Endothelial cell of umbilical vein (primary cell): ENCODE measurements around the gene NR2E1. TPM values are rescaled to one million over a fixed set of nuclear protein-coding genes. Genes with fewer than 3 reads are reported as not detected.

Experiments used
- BruUV-seq: library from RNA; stranded (reverse); fragments of 400-500 nt; replicated peaks from 2 replicates; lab custom pipeline; 2021; lab: Mats Ljungman, UMichigan
- CTCF ChIA-PET: fragments of 300-600, 350-600 bp; sonication (Branson Sonifier 250); formaldehyde crosslinking; loops from one replicate; lab custom pipeline; 2021; ENCODE audit warnings: antibody characterized with exemption, inconsistent platforms; lab: Charles Lee
- POLR2A ChIA-PET: fragments of 300-600, 350-600 bp; sonication (Branson Sonifier 250); formaldehyde crosslinking; loops from one replicate; lab custom pipeline; 2021; ENCODE audit warnings: antibody characterized with exemption, inconsistent platforms; lab: Charles Lee
- DNase-seq: peaks from one replicate; pipeline ENCODE4 v3.0.0-alpha.2; 2011; ENCODE audit warnings: low read depth, low spot score
- FAIRE-seq: peaks from 2 replicates; lab custom pipeline; 2011; peaks lifted over from hg19 to GRCh38; lab: Jason Lieb, UNC
- H2AFZ ChIP-seq: 2 replicates; pipeline ENCODE4 v1.6.0; 2012; ENCODE audit warnings: low read depth, low read length, control low read depth, inconsistent platforms
- H3K27ac ChIP-seq: 2 replicates; pipeline ENCODE4 v1.5.1; 2011; ENCODE audit warnings: low read depth, mild to moderate bottlenecking, control low read depth, low read length, moderate library complexity; ENCODE audit not compliant: insufficient read depth
- H3K27me3 ChIP-seq, 2 experiments: 2 replicates each; pipeline versions ENCODE4 v1.6.0 to v1.6.1; 2011; ENCODE audit warnings: low read length in 2 of 2, mixed read lengths in 1 of 2; ENCODE audit not compliant: control insufficient read depth in 2 of 2, insufficient read depth in 2 of 2
- H3K36me3 ChIP-seq, 2 experiments: 2 replicates in 1 of 2; 3 replicates in 1 of 2; pipeline ENCODE4 v1.5.1; 2011; ENCODE audit warnings: low read length in 2 of 2, mild to moderate bottlenecking in 1 of 2, moderate library complexity in 1 of 2; ENCODE audit not compliant: control insufficient read depth in 2 of 2, insufficient read depth in 2 of 2; ENCODE audit errors: extremely low read depth in 1 of 2
- H3K4me1 ChIP-seq: 3 replicates; pipeline ENCODE4 v1.5.1; 2011; ENCODE audit warnings: mild to moderate bottlenecking, low read length; ENCODE audit not compliant: control insufficient read depth, insufficient read depth; ENCODE audit errors: extremely low read depth
- H3K4me2 ChIP-seq: 2 replicates; pipeline ENCODE4 v1.6.1; 2011; ENCODE audit warnings: low read length, control low read depth, mixed read lengths; ENCODE audit not compliant: insufficient read depth
- H3K4me3 ChIP-seq, 3 experiments: fragments of 200-600 bp in 1 of 3; sonication (generic), shearing (Covaris generic) in 1 of 3; replicated peaks in 1 of 3; 2 replicates each; pipeline ENCODE4 v1.5.1; 2011 to 2016; ENCODE audit warnings: control low read depth in 3 of 3, low read length in 3 of 3, mild to moderate bottlenecking in 2 of 3, inconsistent platforms in 1 of 3, low read depth in 1 of 3, moderate library complexity in 1 of 3; ENCODE audit not compliant: insufficient read depth in 1 of 3
- H3K79me2 ChIP-seq: 2 replicates; pipeline ENCODE4 v1.6.0; 2012; ENCODE audit warnings: low read length, inconsistent platforms; ENCODE audit not compliant: control insufficient read depth, insufficient read depth
- H3K9ac ChIP-seq: replicated peaks from 2 replicates; pipeline ENCODE3; 2011; ENCODE audit warnings: low read length, control low read depth; ENCODE audit not compliant: insufficient read depth; ENCODE audit errors: extremely low read depth
- H3K9me1 ChIP-seq: replicated peaks from 3 replicates; pipeline ENCODE4 v1.6.0; 2011; ENCODE audit warnings: mild to moderate bottlenecking, low read length; ENCODE audit not compliant: control insufficient read depth, insufficient read depth; ENCODE audit errors: extremely low read depth
- H3K9me3 ChIP-seq: replicated peaks from 2 replicates; pipeline ENCODE4 v1.5.1; 2012; ENCODE audit warnings: low read length, inconsistent platforms; ENCODE audit not compliant: control insufficient read depth, insufficient read depth
- H4K20me1 ChIP-seq: replicated peaks from 2 replicates; pipeline ENCODE3; 2011; ENCODE audit warnings: mild to moderate bottlenecking, low read length; ENCODE audit not compliant: control insufficient read depth, insufficient read depth; ENCODE audit errors: extremely low read depth
- CTCF ChIP-seq, 2 donors: IDR thresholded peaks; 1 replicate in 1 of 2; 2 replicates in 1 of 2; pipeline ENCODE4 v1.5.1; 2011; ENCODE audit warnings: low read length in 2 of 2, mild to moderate bottlenecking in 2 of 2, moderate library complexity in 2 of 2, control low read depth in 1 of 2, inconsistent platforms in 1 of 2, low read depth in 1 of 2; ENCODE audit not compliant: insufficient read depth in 1 of 2; ENCODE audit errors: extremely low read depth in 1 of 2
- EZH2 ChIP-seq: IDR thresholded peaks from 2 replicates; pipeline ENCODE4 v1.6.1; 2012; ENCODE audit warnings: borderline replicate concordance, low read depth, mild to moderate bottlenecking, moderate library complexity, low read length, inconsistent platforms; ENCODE audit not compliant: severe bottlenecking
- FOS ChIP-seq: IDR thresholded peaks from 2 replicates; pipeline ENCODE4 v1.6.1; 2011; ENCODE audit warnings: mild to moderate bottlenecking, low read length, moderate library complexity, borderline replicate concordance; ENCODE audit not compliant: insufficient read depth
- GATA2 ChIP-seq: IDR thresholded peaks from 2 replicates; pipeline ENCODE4 v1.7.0; 2011; ENCODE audit warnings: low read depth, mild to moderate bottlenecking, moderate library complexity, mixed read lengths, low read length; ENCODE audit not compliant: insufficient read length, insufficient read depth
- JUN ChIP-seq: IDR thresholded peaks from 2 replicates; pipeline ENCODE4 v1.6.1; 2011; ENCODE audit warnings: borderline replicate concordance, low read depth; ENCODE audit not compliant: insufficient read length, insufficient read depth
- MAX ChIP-seq: IDR thresholded peaks from 2 replicates; pipeline ENCODE4 v1.6.1; 2011; ENCODE audit not compliant: insufficient read depth, insufficient read length
- MYC ChIP-seq: IDR thresholded peaks from one replicate; pipeline ENCODE4 v1.6.1; 2011; ENCODE audit warnings: mild to moderate bottlenecking, low read depth, low read length
- POLR2A ChIP-seq: IDR thresholded peaks from 2 replicates; pipeline ENCODE4 v1.6.1; 2012; ENCODE audit warnings: low read depth, mild to moderate bottlenecking, control low read depth, low read length
- POLR2AphosphoS5 ChIP-seq: IDR thresholded peaks from 2 replicates; pipeline ENCODE4 v1.6.1; 2012; ENCODE audit warnings: low read depth, mild to moderate bottlenecking, control low read depth, low read length, moderate library complexity; ENCODE audit not compliant: insufficient read depth
- dilution Hi-C: fragments of 300-500 bp; cut with MboI; formaldehyde crosslinking; loops from one replicate; pipeline ENCODE4 v1.15.0; 2019; ENCODE audit warnings: low sequenced_read_pairs; ENCODE audit not compliant: extremely low pct_ligation_motif_present
- intact Hi-C: fragments of 100-400 bp; cut with micrococcal nuclease; formaldehyde crosslinking; loops from one replicate; pipeline ENCODE4 v1.10.0; 2022
- polyA plus RNA-seq, 4 experiments: library from polyadenylated mRNA; depleted of rRNA in 3 of 4; stranded (reverse) in 3 of 4; unstranded in 1 of 4; fragments of >200 nt; gene quantifications; 2 replicates each; pipeline versions ENCODE4 v1.2.1 to v1.2.3, GENCODE V29; 2011 to 2012; ENCODE audit warnings: missing spikeins in 1 of 4
- total RNA-seq: library from RNA; stranded (reverse); gene quantifications from 2 replicates; pipeline ENCODE4 v1.2.3, GENCODE V29; 2021

Gene NR2E1
- total and polyA plus RNA-seq, 2 donors (not counting 3 experiments of a cell fraction or from before 2014, with no cell fraction given): not detected

- Histone ChIP-seq H3K4me1 (no peaks in the 10 kb centered on the region), H3K4me2 (no peak overlapping the region), H3K27me3 (no peaks in the 10 kb centered on the region), H3K4me3 (no peak overlapping the region), H3K27ac (no peak overlapping the region), H3K36me3 (no peaks in the 10 kb centered on the region), H3K9ac (no peak overlapping the region), H4K20me1 (no peaks in the 10 kb centered on the region), H3K79me2 (peaks cover 22% of the 10 kb centered on the region), H2AFZ (no peak overlapping the region), H3K9me1 (no peaks in the 10 kb centered on the region), H3K9me3 (no peaks in the 10 kb centered on the region)
- CTCF ChIA-PET: no interaction called here
- no peak for DNase-seq
- TF ChIP-seq MAX (no peak), EZH2 (no peak), JUN (no peak), POLR2A (no peak)
- BruUV-seq: no TSS peak
- dilution Hi-C loops: no loop called here
- POLR2A ChIA-PET: no interaction called here
- intact Hi-C loops: no loop called here
- FAIRE-seq: no peak
Observed at GRCh38 chr6:108228416-108228815, 62.6 kb downstream of the NR2E1 start.

- DNase-seq (no peak), FAIRE-seq (no peak)
- H3K4me2 ChIP-seq: no peak overlapping the region
- no TSS peak for BruUV-seq
- no peak overlapping the region for H2AFZ ChIP-seq
- H3K27me3 ChIP-seq: no peaks in the 10 kb centered on the region
- ChIA-PET POLR2A (no interaction called here), CTCF (interaction anchor here (0.6 to 1.8 kb wide), 2 partner anchors 21 to 211 kb away, joined by 3 to 5 read pairs; no protein-coding TSS in a partner anchor)
- H3K4me3 ChIP-seq: no peak overlapping the region
- no peak for TF ChIP-seq POLR2A
- no peak for TF ChIP-seq GATA2
- no peak for TF ChIP-seq CTCF (IDR thresholded peaks at IDR 0.05; ENCODE audit: extremely low read depth in 1 of 2, insufficient read depth in 1 of 2, low read depth in 1 of 2, low read length in 2 of 2)
- no peak for TF ChIP-seq FOS
- TF ChIP-seq JUN: no peak
- TF ChIP-seq POLR2AphosphoS5: no peak
- no peak for TF ChIP-seq MAX
- TF ChIP-seq MYC: no peak
- TF ChIP-seq EZH2: no peak
- dilution Hi-C loops: no loop called here
- H3K27ac ChIP-seq: no peak overlapping the region
- no peaks in the 10 kb centered on the region for H3K36me3 ChIP-seq
- no peaks in the 10 kb centered on the region for H3K4me1 ChIP-seq
- H3K79me2 ChIP-seq: peaks cover 34% of the 10 kb centered on the region
- intact Hi-C loops: no loop called here
- H4K20me1 ChIP-seq: no peaks in the 10 kb centered on the region
- no peak overlapping the region for H3K9ac ChIP-seq
- no peaks in the 10 kb centered on the region for H3K9me1 ChIP-seq
- H3K9me3 ChIP-seq: no peaks in the 10 kb centered on the region
Observed at GRCh38 chr6:108235127-108235526, 69.3 kb downstream of the NR2E1 start.
